Forelimb muscle (tissue), 1 donor: ENCODE measurements around the gene NDUFA7. TPM values are rescaled to one million over a fixed set of nuclear protein-coding genes. Genes with fewer than 3 reads are reported as not detected.
"Not testable (repeated sequence)": the region's sequence is repeated elsewhere in the genome, so short reads cannot be mapped to it uniquely, and the experiment has no call there.

Experiments used
- DNase-seq: peaks from one replicate; pipeline ENCODE4 v3.0.0-alpha.2; 2013; ENCODE audit warnings: low read depth
- polyA plus RNA-seq: library from polyadenylated mRNA; unstranded; fragments of 120-200 nt; gene quantifications from one replicate; pipeline ENCODE4 v1.2.1, GENCODE V29; 2013; ENCODE audit not compliant: insufficient read length

NDUFA7 gene
- polyA plus RNA-seq, 1 donor = 44.0 TPM

- DNase-seq = no peak
Observed at GRCh38 chr19:8319807-8320520, 1.2 kb downstream of the NDUFA7 start.

GRCh38 chr19:8318835-8319234 is 2.3 kb downstream of the NDUFA7 start:
- DNase-seq = not testable (repeated sequence)

GRCh38 chr19:8316351-8317125 is 4.6 kb downstream of the NDUFA7 start:
- DNase-seq = no peak

GRCh38 chr19:8314981-8315640 is 6.1 kb downstream of the NDUFA7 start:
- not testable (repeated sequence) for DNase-seq

- no peak for DNase-seq
Observed at GRCh38 chr19:8311461-8312260, 9.5 kb downstream of the NDUFA7 start.

- DNase-seq = no peak
Observed at GRCh38 chr19:8310342-8311055, 10.7 kb downstream of the NDUFA7 start.

- no peak for DNase-seq
Observed at GRCh38 chr19:8308891-8309291, 12.3 kb downstream of the NDUFA7 start.

GRCh38 chr19:8307965-8308866 is 13.0 kb downstream of the NDUFA7 start, which contains the start of gene CD320:
TSS of gene CD320 (minus strand) at chr19:8308358. CDS start at chr19:8308290, 68 bp downstream.
- DNase-seq = peak; percentile 67

- DNase-seq = no peak
Observed at GRCh38 chr19:8307400-8307964, 13.7 kb downstream of the NDUFA7 start.

DNA sequence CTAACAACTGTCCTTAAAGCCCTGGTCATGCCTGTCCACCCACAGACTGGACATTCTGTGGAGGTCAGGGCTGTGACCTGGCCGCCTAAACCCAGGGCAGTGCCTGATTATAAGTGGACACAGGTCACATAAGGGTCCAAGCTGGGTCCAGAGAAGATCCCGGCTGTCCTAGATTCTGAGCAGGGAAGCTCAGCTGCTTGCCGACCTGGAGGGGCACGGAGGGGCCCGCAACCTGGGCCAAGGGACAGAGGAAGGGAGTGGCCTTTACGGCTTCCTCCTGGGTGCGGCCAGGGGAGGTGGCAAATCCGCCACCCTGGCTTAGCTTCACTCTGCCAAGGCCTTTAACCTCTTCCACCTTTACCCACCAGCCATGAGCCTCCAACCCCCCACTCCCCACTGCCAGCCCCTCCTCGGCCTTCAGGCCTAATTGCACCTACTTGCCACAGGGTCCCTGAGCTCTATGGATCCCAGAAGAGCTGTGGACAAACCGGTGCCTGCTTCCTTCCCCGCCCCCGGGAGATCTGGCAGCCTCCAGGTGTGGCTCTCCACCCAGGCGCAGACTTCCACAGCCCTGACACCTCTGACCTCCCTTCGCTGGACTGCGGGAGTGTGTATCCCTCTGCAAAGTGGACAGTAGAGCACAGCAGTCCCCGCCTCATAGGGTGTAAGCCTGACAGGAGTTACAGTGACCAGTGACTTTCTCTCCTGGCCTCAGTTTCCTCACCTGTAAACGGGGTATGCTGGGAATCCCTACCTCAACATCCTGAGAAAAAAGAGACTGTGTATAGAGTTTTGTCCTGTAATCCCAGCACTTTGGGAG is 14.7 kb downstream of the NDUFA7 start:
- DNase-seq = no peak

DNA sequence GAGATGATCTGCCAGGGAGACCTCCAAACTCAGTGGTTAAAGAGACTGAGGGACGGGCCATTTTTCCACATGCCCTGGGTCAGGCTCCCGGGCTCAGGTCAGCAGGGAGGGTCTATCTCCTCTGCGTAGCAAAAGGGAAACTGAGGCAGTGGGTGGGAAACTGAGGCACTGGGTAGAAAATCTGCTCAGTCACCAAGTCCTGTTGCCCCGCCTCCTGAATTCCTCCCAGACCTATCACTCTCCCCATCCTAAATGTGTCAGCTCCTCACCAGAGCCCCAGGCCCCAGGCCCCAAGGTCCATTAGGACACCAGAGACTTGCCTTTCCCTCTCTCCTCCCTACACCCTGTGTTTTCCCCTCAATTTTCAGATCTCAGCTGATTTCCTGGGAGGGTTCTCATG is 15.4 kb downstream of the NDUFA7 start:
- no peak for DNase-seq

GRCh38 chr19:8304841-8305621 is 16.1 kb downstream of the NDUFA7 start:
- DNase-seq = no peak

DNA sequence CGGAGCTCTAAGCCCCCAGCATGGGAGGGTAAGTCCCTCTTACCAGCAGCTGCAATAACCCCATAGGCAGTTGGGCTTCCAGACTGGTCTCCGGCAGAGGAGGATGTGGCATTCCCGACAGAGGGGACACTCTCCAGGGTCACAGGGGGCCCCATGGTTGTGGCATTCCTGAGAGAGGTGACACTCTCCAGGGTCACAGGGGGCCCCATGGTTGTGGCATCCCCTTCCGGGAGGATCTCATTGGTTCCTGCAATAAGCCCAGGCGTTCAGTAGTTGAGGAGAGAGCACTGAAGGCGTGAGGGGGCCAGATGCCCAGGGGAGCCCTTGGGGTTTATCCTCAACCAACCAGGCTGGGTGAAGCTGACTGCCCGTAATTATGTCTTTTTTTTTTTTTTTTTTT is 18.4 kb downstream of the NDUFA7 start:
- DNase-seq = no peak

DNA sequence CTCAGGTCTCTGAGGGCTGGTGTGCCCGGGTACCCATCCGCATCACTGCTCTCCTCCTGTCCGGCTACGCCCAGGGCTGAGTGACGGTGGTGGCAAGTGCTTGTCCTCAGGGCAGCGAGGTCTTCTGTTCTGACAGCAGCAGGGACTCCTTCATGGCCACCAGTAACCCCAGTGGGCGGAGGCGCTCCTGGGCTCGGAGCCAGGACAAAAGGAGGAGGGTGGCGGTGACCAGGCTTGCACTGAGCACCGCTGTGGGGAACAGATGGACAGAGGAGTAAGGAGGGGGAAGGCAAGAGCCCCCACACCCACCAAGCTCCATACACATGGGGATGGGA is 18.9 kb downstream of the NDUFA7 start:
- no peak for DNase-seq

- not testable (repeated sequence) for DNase-seq
Observed at GRCh38 chr19:8291337-8291736, 29.8 kb downstream of the NDUFA7 start.

DNA sequence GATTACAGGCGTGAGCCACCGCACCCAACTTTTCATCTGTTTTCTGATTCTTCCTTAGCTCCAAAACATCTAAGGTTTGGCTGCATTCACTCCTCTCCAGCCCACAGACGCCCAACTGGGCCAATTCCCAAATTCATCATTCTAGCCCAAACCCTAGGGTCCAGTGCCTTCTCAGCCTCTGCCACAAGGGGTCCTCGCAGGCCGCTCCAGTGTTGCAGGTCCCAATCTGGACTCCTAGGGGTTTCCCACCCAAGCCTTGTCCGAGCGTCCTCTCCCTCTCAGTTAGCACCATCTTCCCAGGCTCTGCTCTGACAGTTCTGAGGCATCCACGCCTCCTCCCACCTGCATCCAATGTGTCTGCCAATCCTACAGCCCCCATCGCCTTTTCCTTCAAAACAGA is 44.7 kb downstream of the NDUFA7 start:
- DNase-seq = not testable (repeated sequence)

DNA sequence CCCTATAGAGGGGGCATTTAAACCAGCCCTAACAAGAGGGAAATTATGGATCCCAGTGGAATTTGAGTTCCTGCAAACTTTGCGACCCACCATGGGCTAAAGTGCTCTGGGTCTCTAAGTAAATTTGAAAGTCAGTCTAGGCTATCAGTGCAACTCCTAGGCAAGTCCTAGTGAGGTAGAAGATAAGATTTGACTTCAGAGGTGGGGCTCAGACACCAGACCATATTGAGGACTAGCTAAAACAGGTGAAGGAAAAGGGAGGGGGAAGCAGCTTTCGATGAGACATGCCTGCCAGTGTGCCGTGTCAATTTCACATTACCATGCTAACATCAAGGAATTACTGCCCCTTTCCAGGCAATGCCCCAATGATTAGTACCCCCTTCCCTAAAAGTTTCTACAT is 51.5 kb downstream of the NDUFA7 start:
- DNase-seq = no peak

- no peak for DNase-seq
Observed at GRCh38 chr19:8265872-8266271, 55.3 kb downstream of the NDUFA7 start.
